Measurements from ENCODE around the gene EED. TPM values are rescaled to one million over a fixed set of nuclear protein-coding genes. Genes with fewer than 3 reads are reported as not detected.

Gene EED
- total RNA-seq, 1 experiment from 2014 or later, result 68.3 TPM

GRCh38 chr11:86206337-86206695 is 38.2 kb upstream of the EED start:
- H3K9me3 ChIP-seq, result peaks cover 3% of the 10 kb centered on the region; the same call in 1 of the 2 replicates
- ChIA-PET CTCF (interaction anchor here (1.0 to 1.5 kb wide), 2 partner anchors 12 to 24 kb away, joined by 3 read pairs; no protein-coding TSS in a partner anchor), POLR2A (no interaction called here)
- no peak for DNase-seq
- H3K4me3 ChIP-seq (ENCODE audit: low read depth, low read length), result no peak overlapping the region
- Mint-ChIP-seq H3K4me1 (ENCODE audit: low read depth, unreplicated experiment) (peaks cover 38% of the 10 kb centered on the region), H3K27ac (ENCODE audit: unreplicated experiment) (peak overlapping the region; percentile 16), H3K4me3 (ENCODE audit: unreplicated experiment) (no peak overlapping the region), H3K9me3 (ENCODE audit: unreplicated experiment) (no peaks in the 10 kb centered on the region), H3K36me3 (ENCODE audit: insufficient read depth, unreplicated experiment) (peaks cover 11% of the 10 kb centered on the region), H3K27me3 (ENCODE audit: insufficient read depth, unreplicated experiment) (no peaks in the 10 kb centered on the region)
- H3K4me1 ChIP-seq, result peaks cover 51% of the 10 kb centered on the region
- BruUV-seq (replicated peaks), result no TSS peak
- TF ChIP-seq, protein P1, sequence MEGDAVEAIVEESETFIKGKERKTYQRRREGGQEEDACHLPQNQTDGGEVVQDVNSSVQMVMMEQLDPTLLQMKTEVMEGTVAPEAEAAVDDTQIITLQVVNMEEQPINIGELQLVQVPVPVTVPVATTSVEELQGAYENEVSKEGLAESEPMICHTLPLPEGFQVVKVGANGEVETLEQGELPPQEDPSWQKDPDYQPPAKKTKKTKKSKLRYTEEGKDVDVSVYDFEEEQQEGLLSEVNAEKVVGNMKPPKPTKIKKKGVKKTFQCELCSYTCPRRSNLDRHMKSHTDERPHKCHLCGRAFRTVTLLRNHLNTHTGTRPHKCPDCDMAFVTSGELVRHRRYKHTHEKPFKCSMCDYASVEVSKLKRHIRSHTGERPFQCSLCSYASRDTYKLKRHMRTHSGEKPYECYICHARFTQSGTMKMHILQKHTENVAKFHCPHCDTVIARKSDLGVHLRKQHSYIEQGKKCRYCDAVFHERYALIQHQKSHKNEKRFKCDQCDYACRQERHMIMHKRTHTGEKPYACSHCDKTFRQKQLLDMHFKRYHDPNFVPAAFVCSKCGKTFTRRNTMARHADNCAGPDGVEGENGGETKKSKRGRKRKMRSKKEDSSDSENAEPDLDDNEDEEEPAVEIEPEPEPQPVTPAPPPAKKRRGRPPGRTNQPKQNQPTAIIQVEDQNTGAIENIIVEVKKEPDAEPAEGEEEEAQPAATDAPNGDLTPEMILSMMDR (IDR thresholded peaks at IDR 0.05; ENCODE audit: insufficient read depth in 1 of 2, low read depth in 1 of 2, low read length in 1 of 2, severe bottlenecking in 1 of 2, unreplicated experiment in 1 of 2), result no peak
- intact Hi-C loops (cut with micrococcal nuclease; ENCODE audit: unreplicated experiment), result no loop called here
- no peaks in the 10 kb centered on the region for H3K27me3 ChIP-seq (replicated peaks; ENCODE audit: control insufficient read depth, insufficient read depth, low read length)
- no peaks in the 10 kb centered on the region for H3K36me3 ChIP-seq (ENCODE audit: control insufficient read depth, insufficient read depth, low read length)

DNA sequence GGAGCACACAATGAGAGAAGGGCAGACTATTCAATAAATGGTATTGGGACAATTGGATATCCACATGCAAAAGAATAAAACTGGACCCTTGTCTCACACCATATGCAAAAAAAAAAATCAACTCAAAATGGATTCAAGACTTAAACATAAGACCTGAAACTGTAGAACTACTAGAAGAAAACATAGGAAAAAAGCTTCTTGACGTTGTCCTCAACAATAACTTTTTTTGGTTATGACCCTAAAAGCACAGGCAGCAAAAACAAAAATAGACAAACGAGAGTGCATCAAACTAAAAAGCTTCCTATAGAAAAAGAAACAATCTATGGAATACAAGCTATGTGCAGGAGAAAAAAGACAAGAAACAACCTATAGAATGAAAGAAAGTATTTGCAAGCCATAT is 37.1 kb upstream of the EED start:
- DNase-seq, result no peak
- Histone ChIP-seq H3K36me3 (ENCODE audit: control insufficient read depth, insufficient read depth, low read length) (no peaks in the 10 kb centered on the region), H3K4me1 (peaks cover 56% of the 10 kb centered on the region), H3K9me3 (peaks cover 3% of the 10 kb centered on the region; the same call in 1 of the 2 replicates), H3K4me3 (ENCODE audit: low read depth, low read length) (no peak overlapping the region), H3K27me3 (replicated peaks; ENCODE audit: control insufficient read depth, insufficient read depth, low read length) (no peaks in the 10 kb centered on the region)
- POLR2A ChIA-PET, result no interaction called here
- intact Hi-C loops (cut with micrococcal nuclease; ENCODE audit: unreplicated experiment), result no loop called here
- H3K4me1 Mint-ChIP-seq (ENCODE audit: low read depth, unreplicated experiment), result peaks cover 44% of the 10 kb centered on the region
- CTCF ChIA-PET, result interaction anchor here (0.7 kb wide), 1 partner anchor 231 kb away, joined by 3 read pairs; no protein-coding TSS in a partner anchor
- TF ChIP-seq, protein P1 (IDR thresholded peaks at IDR 0.05; ENCODE audit: insufficient read depth in 1 of 2, low read depth in 1 of 2, low read length in 1 of 2, severe bottlenecking in 1 of 2, unreplicated experiment in 1 of 2), result no peak
- no peaks in the 10 kb centered on the region for H3K9me3 Mint-ChIP-seq (ENCODE audit: unreplicated experiment)
- no TSS peak for BruUV-seq (replicated peaks)
- H3K36me3 Mint-ChIP-seq (ENCODE audit: insufficient read depth, unreplicated experiment), result peaks cover 11% of the 10 kb centered on the region
- peak overlapping the region; percentile 3 for H3K4me3 Mint-ChIP-seq (ENCODE audit: unreplicated experiment)
- H3K27me3 Mint-ChIP-seq (ENCODE audit: insufficient read depth, unreplicated experiment), result no peaks in the 10 kb centered on the region
- peak overlapping the region; percentile 39 for H3K27ac Mint-ChIP-seq (ENCODE audit: unreplicated experiment)

- peaks cover 11% of the 10 kb centered on the region for H3K36me3 Mint-ChIP-seq (ENCODE audit: insufficient read depth, unreplicated experiment)
- no peaks in the 10 kb centered on the region for H3K27me3 ChIP-seq (replicated peaks; ENCODE audit: control insufficient read depth, insufficient read depth, low read length)
- H3K4me1 Mint-ChIP-seq (ENCODE audit: low read depth, unreplicated experiment), result peaks cover 47% of the 10 kb centered on the region
- H3K9me3 ChIP-seq, result peaks cover 3% of the 10 kb centered on the region; the same call in 1 of the 2 replicates
- H3K4me1 ChIP-seq, result peaks cover 56% of the 10 kb centered on the region
- intact Hi-C loops (cut with micrococcal nuclease; ENCODE audit: unreplicated experiment), result no loop called here
- no TSS peak for BruUV-seq (replicated peaks)
- POLR2A ChIA-PET, result no interaction called here
- H3K36me3 ChIP-seq (ENCODE audit: control insufficient read depth, insufficient read depth, low read length), result no peaks in the 10 kb centered on the region
- H3K4me3 ChIP-seq (ENCODE audit: low read depth, low read length), result no peak overlapping the region
- H3K4me3 Mint-ChIP-seq (ENCODE audit: unreplicated experiment), result no peak overlapping the region
- no peaks in the 10 kb centered on the region for H3K9me3 Mint-ChIP-seq (ENCODE audit: unreplicated experiment)
- H3K27me3 Mint-ChIP-seq (ENCODE audit: insufficient read depth, unreplicated experiment), result no peaks in the 10 kb centered on the region
- CTCF ChIA-PET, result no interaction called here
- TF ChIP-seq, protein P1 (IDR thresholded peaks at IDR 0.05; ENCODE audit: insufficient read depth in 1 of 2, low read depth in 1 of 2, low read length in 1 of 2, severe bottlenecking in 1 of 2, unreplicated experiment in 1 of 2), result no peak
- no peak overlapping the region for H3K27ac Mint-ChIP-seq (ENCODE audit: unreplicated experiment)
- DNase-seq, result no peak
Measured at GRCh38 chr11:86208572-86208971, 36.0 kb upstream of the EED start.
